Epithelial cell of esophagus (primary cell): ENCODE results near the gene PTBP3.
A peak's percentile ranks its signal among the peaks of the same experiment; 100 is the strongest.

Experiments used
- DNase-seq: peaks from one replicate; pipeline ENCODE4 v3.0.0; 2010; ENCODE audit warnings: low read depth
- H3K4me3 ChIP-seq: 2 replicates; pipeline ENCODE4 v1.5.1; 2011; ENCODE audit warnings: mild to moderate bottlenecking, low read length, control low read depth
- CTCF ChIP-seq: IDR thresholded peaks from 2 replicates; pipeline ENCODE4 v1.5.1; 2011; ENCODE audit warnings: low read depth, mild to moderate bottlenecking, low read length, control low read depth, inconsistent platforms; ENCODE audit not compliant: insufficient read depth; ENCODE audit errors: missing control alignments

PTBP3 gene

GRCh38 chr9:112258106-112258505 lies 75.3 kb downstream of the PTBP3 start:
- H3K4me3 ChIP-seq = no peak overlapping the region
- no peak for TF ChIP-seq CTCF
- DNase-seq = no peak

- no peak overlapping the region for H3K4me3 ChIP-seq
- peak; percentile 10 for DNase-seq
- no peak for TF ChIP-seq CTCF
Measured at GRCh38 chr9:112252194-112252593, 81.2 kb downstream of the PTBP3 start.

GRCh38 chr9:112249277-112249676 lies 84.1 kb downstream of the PTBP3 start:
- no peak overlapping the region for H3K4me3 ChIP-seq
- TF ChIP-seq CTCF = no peak
- peak; percentile 54 for DNase-seq

GRCh38 chr9:112248722-112249121 lies 84.7 kb downstream of the PTBP3 start:
- no peak overlapping the region for H3K4me3 ChIP-seq
- no peak for TF ChIP-seq CTCF
- DNase-seq = peak; percentile 69

- no peak overlapping the region for H3K4me3 ChIP-seq
- DNase-seq = no peak
- TF ChIP-seq CTCF = no peak
Measured at GRCh38 chr9:112247090-112247489, 86.3 kb downstream of the PTBP3 start.

GRCh38 chr9:112245126-112245525 lies 88.3 kb downstream of the PTBP3 start:
- TF ChIP-seq CTCF = no peak
- H3K4me3 ChIP-seq = no peak overlapping the region
- peak; percentile 22 for DNase-seq

- no peak for TF ChIP-seq CTCF
- no peak overlapping the region for H3K4me3 ChIP-seq
Measured at GRCh38 chr9:112242147-112242804, 91.1 kb downstream of the PTBP3 start.

More at GRCh38 chr9:112242147-112242804, 91.1 kb downstream of the PTBP3 start:
- peak; percentile 22 for DNase-seq
